ENCODE data around the gene SLC35A5. TPM values are rescaled to one million over a fixed set of nuclear protein-coding genes. Genes with fewer than 3 reads are reported as not detected.

SLC35A5 gene
- total and polyA plus RNA-seq, 9 of the 15 experiments (the other 6 are each of a cell fraction or from before 2014, with no cell fraction given), result 4.0 to 13.0 (median 9.7) TPM

DNA sequence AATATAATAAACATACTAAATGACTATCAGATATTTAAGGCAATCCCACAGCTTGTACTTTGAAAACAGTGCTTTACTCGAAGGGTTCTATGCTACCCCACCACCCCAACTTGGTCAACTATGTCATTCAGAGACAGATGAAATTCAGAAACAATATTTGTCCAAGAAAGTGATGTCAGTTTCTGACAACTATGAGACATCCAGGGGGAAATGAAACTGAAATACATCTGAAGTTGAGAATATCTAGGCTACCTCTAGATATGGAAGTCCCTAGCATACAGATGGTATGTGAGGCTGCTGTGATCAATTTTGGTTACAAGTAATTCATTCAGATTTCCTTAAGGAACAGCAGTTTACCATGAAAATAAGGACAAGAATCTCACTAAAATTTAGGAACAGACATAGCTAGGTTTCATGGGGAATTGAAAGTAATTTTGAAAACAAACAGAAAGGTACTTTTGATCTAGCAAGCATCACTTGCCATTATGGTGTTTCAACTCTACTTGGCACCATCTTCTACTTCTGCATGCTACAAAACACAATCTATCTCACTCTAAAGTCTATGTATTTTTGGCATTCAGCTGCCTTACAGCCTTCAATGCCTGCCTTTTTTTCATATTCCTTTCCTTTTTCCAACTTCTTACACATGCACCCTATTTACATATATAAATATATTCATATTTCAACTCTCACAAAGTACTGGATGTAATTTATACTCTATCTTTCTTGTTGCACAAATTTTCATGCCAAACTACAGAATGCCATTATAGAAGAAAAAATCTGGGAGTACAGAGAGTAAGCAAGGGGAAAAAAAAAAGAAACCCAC is 21.8 kb upstream of the SLC35A5 start (continued):
- TF ChIP-seq CEBPZ (IDR thresholded peaks at IDR 0.05; ENCODE audit: borderline replicate concordance, low read depth, low read length), result no peak

- Histone ChIP-seq H3K4me1 (replicated peaks in 1 of 2; ENCODE audit: control insufficient read depth in 2 of 2, insufficient read depth in 2 of 2, low read length in 2 of 2) (no peaks in the 10 kb centered on the region), H3K79me2 (ENCODE audit: control insufficient read depth, insufficient read depth, low read length) (peaks cover 7% of the 10 kb centered on the region), H3K27ac (ENCODE audit: extremely low read depth, low read depth, low read length) (no peak overlapping the region), H4K20me1 (replicated peaks; ENCODE audit: control insufficient read depth, insufficient read depth, low read length) (no peaks in the 10 kb centered on the region), H2AFZ (ENCODE audit: low read depth, low read length) (no peak overlapping the region), H3K9me1 (ENCODE audit: control insufficient read depth, insufficient read depth, low read length) (no peaks in the 10 kb centered on the region), H3K4me2 (ENCODE audit: insufficient read depth, low read length) (no peak overlapping the region), H3K36me3 (ENCODE audit: control insufficient read depth, insufficient read depth, low read length) (peaks cover 53% of the 10 kb centered on the region; the same call in 2 of the 3 replicates), H3K9me3 (replicated peaks; ENCODE audit: control insufficient read depth, insufficient read depth, low read depth, low read length) (no peaks in the 10 kb centered on the region), H3K27me3 (ENCODE audit: control insufficient read depth in 2 of 2, insufficient read depth in 2 of 2, low read length in 2 of 2) (no peaks in the 10 kb centered on the region), H3K9ac (ENCODE audit: insufficient read depth in 1 of 2, low read depth in 2 of 2, low read length in 2 of 2) (no peak overlapping the region), H3K4me3 (no peak overlapping the region)
- WGBS (ENCODE audit: insufficient coverage, low coverage, missing lambda C conversion rate), result 73% methylated on average over 3 of the region's 5 CpGs
- POLR2A ChIA-PET, result interaction anchor here (0.7 to 0.8 kb wide), 2 partner anchors 9 to 13 kb away, joined by 3 read pairs; no protein-coding TSS in a partner anchor
- intact Hi-C loops (cut with micrococcal nuclease), result no loop called here
- BruUV-seq (replicated peaks), result no TSS peak
- no peak for FAIRE-seq
- in situ Hi-C loops (cut with MboI), result no loop called here
- ATAC-seq, result no peak
- CTCF ChIA-PET (ENCODE audit: low intra/inter-chr PET ratio), result no interaction called here
- DNase-seq (ENCODE audit: extremely low read depth in 1 of 4, low spot score in 3 of 4), result no peak
- TF ChIP-seq FOXP1 (CRISPR knock-in tag; IDR thresholded peaks at IDR 0.05) (no peak), BRF2 (IDR thresholded peaks at IDR 0.05; ENCODE audit: borderline replicate concordance, insufficient read depth, insufficient read length) (no peak), ELF1 (tag; IDR thresholded peaks at IDR 0.05) (no peak), ZNF551 (CRISPR knock-in tag; IDR thresholded peaks at IDR 0.05) (no peak), CHD4 (IDR thresholded peaks at IDR 0.05; ENCODE audit: insufficient read depth, insufficient replicate concordance, low read depth, low read length, poor library complexity, severe bottlenecking) (no peak), ZC3H11A (IDR thresholded peaks at IDR 0.05; ENCODE audit: low read depth, low read length) (no peak)
- TF ChIP-seq, protein P1, sequence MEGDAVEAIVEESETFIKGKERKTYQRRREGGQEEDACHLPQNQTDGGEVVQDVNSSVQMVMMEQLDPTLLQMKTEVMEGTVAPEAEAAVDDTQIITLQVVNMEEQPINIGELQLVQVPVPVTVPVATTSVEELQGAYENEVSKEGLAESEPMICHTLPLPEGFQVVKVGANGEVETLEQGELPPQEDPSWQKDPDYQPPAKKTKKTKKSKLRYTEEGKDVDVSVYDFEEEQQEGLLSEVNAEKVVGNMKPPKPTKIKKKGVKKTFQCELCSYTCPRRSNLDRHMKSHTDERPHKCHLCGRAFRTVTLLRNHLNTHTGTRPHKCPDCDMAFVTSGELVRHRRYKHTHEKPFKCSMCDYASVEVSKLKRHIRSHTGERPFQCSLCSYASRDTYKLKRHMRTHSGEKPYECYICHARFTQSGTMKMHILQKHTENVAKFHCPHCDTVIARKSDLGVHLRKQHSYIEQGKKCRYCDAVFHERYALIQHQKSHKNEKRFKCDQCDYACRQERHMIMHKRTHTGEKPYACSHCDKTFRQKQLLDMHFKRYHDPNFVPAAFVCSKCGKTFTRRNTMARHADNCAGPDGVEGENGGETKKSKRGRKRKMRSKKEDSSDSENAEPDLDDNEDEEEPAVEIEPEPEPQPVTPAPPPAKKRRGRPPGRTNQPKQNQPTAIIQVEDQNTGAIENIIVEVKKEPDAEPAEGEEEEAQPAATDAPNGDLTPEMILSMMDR (IDR thresholded peaks at IDR 0.05 in 2 of 3, conservative IDR thresholded peaks at IDR 0.05 in 1 of 3; ENCODE audit: insufficient read depth in 2 of 3, low read depth in 1 of 3, low read length in 3 of 3), result no peak
Measured at GRCh38 chr3:112546216-112546759, 15.6 kb upstream of the SLC35A5 start.

All from K562 (cell line).